Neural cell (in vitro differentiated cells): Measurements from ENCODE around the gene H19.

Source experiments
- CTCF ChIP-seq: fragments of 450-650 bp; IDR thresholded peaks from 2 replicates; pipeline ENCODE4 v1.5.1; 2014; ENCODE audit warnings: antibody characterized with exemption, mild to moderate bottlenecking, moderate library complexity; ENCODE audit not compliant: poor library complexity, severe bottlenecking
- EP300 ChIP-seq: fragments of 450-650 bp; conservative IDR thresholded peaks from 2 replicates; pipeline ENCODE4 v1.6.1; 2014; ENCODE audit warnings: antibody characterized with exemption, mild to moderate bottlenecking, moderate library complexity; ENCODE audit not compliant: poor library complexity, severe bottlenecking
- EZH2 ChIP-seq: fragments of 200-600, 300-800 bp; shearing (Covaris generic), sonication (generic); IDR thresholded peaks from 2 replicates; pipeline ENCODE4 v1.6.1; 2014; ENCODE audit warnings: antibody characterized with exemption, low read length, borderline replicate concordance, mild to moderate bottlenecking; ENCODE audit not compliant: insufficient read depth, poor library complexity, severe bottlenecking

DNA sequence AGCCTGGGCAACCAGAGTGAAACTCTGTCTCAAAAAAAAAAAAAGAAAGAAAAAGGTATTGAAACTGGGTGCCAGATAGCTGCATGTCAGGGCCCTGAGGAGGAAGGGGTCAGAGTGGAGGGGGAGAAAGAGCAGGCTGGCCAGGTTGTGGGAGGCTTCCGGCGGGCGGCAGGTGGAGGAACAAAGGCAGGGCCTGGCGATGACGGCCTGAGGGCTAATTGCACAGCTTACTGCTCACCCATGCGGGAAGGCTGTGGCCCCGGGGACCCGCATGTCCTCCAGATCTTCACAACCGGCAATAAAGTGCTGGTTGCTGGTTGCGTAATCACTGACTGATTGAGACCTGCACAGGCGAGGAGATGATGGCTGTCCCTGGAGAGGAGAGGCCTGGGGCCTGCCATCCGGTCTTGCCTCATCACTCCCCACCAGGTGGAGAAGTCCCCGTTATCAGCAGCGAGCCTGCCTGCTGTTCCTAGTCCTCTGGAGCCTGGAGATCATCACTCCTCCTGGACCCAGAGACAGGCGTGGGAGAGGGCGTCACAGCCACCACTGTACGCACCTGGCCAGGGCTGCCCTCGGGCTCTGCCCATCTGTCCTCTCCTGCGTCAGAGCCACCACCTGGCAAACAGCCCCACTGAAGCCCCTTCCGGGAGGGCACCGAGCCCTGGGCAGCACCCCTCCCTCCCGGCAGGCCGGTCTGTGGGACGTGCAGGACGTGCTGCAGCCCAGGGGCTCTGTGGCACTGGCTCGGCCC, 18.7 kb downstream of the H19 start:
- no peak for TF ChIP-seq CTCF
- TF ChIP-seq EZH2, result no peak
- no peak for TF ChIP-seq EP300
